Neural progenitor cell (in vitro differentiated cells): ENCODE data around the gene GRID1. TPM values are rescaled to one million over a fixed set of nuclear protein-coding genes. Genes with fewer than 3 reads are reported as not detected.

Experiments
- DNase-seq: peaks from one replicate; pipeline ENCODE4 v3.0.0-alpha.2; 2016; ENCODE audit warnings: low spot score
- H2AFZ ChIP-seq: fragments of 200-600 bp; sonication (generic); replicated peaks from 2 replicates; pipeline ENCODE4 v1.6.1; 2016; ENCODE audit warnings: antibody characterized with exemption
- H3F3A ChIP-seq: fragments of 200-600 bp; sonication (generic); 2 replicates; pipeline ENCODE4 v1.6.1; 2016; ENCODE audit warnings: antibody characterized with exemption, low read depth
- H3K27ac ChIP-seq: fragments of 200-600 bp; sonication (generic); 2 replicates; pipeline ENCODE4 v1.5.1; 2016; ENCODE audit warnings: mild to moderate bottlenecking
- H3K27me3 ChIP-seq: fragments of 200-600 bp; sonication (generic); 2 replicates; pipeline ENCODE4 v1.6.1; 2016; ENCODE audit warnings: mild to moderate bottlenecking, moderate library complexity
- H3K36me3 ChIP-seq: fragments of 200-600 bp; sonication (generic); 2 replicates; pipeline ENCODE4 v1.5.1; 2016
- H3K4me1 ChIP-seq: fragments of 200-600 bp; sonication (generic); 2 replicates; pipeline ENCODE4 v1.6.1; 2016; ENCODE audit warnings: mixed run types
- H3K4me2 ChIP-seq: fragments of 200-600 bp; sonication (generic); 2 replicates; pipeline ENCODE4 v1.6.1; 2016
- H3K4me3 ChIP-seq: fragments of 200-600 bp; sonication (generic); 2 replicates; pipeline ENCODE4 v1.5.1; 2016
- H3K79me2 ChIP-seq: fragments of 200-600 bp; sonication (generic); 2 replicates; pipeline ENCODE4 v1.6.1; 2016; ENCODE audit warnings: low read depth
- H3K9ac ChIP-seq: fragments of 200-600 bp; sonication (generic); 2 replicates; pipeline ENCODE4 v1.6.1; 2016
- H3K9me3 ChIP-seq: fragments of 200-600 bp; sonication (generic); 2 replicates; pipeline ENCODE4 v1.5.1; 2016; ENCODE audit warnings: low read depth
- H4K20me1 ChIP-seq: fragments of 200-600 bp; sonication (generic); 2 replicates; pipeline ENCODE4 v1.6.1; 2016; ENCODE audit warnings: low read depth
- H3K27ac Mint-ChIP-seq: 3 replicates; pipeline ENCODE4 v1.8.0; 2021; ENCODE audit warnings: mixed read lengths
- H3K27me3 Mint-ChIP-seq: 2 replicates; pipeline ENCODE4 v1.8.0; 2022; ENCODE audit warnings: low read depth, mild to moderate bottlenecking, inconsistent platforms, moderate library complexity, mixed read lengths; ENCODE audit not compliant: insufficient read depth
- H3K36me3 Mint-ChIP-seq: 3 replicates; pipeline ENCODE4 v1.8.0; 2021; ENCODE audit warnings: mixed read lengths
- H3K4me1 Mint-ChIP-seq: 3 replicates; pipeline ENCODE4 v1.8.0; 2021; ENCODE audit warnings: mixed read lengths
- H3K4me3 Mint-ChIP-seq: 3 replicates; pipeline ENCODE4 v1.8.0; 2021; ENCODE audit warnings: mild to moderate bottlenecking, moderate library complexity, mixed read lengths
- H3K9me3 Mint-ChIP-seq: 3 replicates; pipeline ENCODE4 v1.8.0; 2020; ENCODE audit warnings: mixed read lengths
- CTCF ChIP-seq: fragments of 200-600 bp; sonication (generic); IDR thresholded peaks from 2 replicates; pipeline ENCODE4 v1.5.1; 2017; ENCODE audit warnings: antibody characterized with exemption, mild to moderate bottlenecking
- EZH2 ChIP-seq: fragments of 200-600 bp; sonication (generic); IDR thresholded peaks from 2 replicates; pipeline ENCODE4 v1.6.1; 2017; ENCODE audit warnings: antibody characterized with exemption, mild to moderate bottlenecking, moderate library complexity
- EZH2phosphoT487 ChIP-seq: fragments of 200-600 bp; sonication (generic); IDR thresholded peaks from 2 replicates; pipeline ENCODE4 v1.6.1; 2017; ENCODE audit warnings: antibody characterized with exemption
- total RNA-seq: library from RNA; depleted of rRNA; stranded (reverse); fragments of >200 nt; gene quantifications from 2 replicates; pipeline ENCODE4 v1.2.3, GENCODE V29; 2015; ENCODE audit warnings: low replicate concordance

Gene GRID1
- total RNA-seq, 1 donor from 2014 or later = not detected

- H3K4me3 ChIP-seq = no peak overlapping the region
- Mint-ChIP-seq H3K27ac (no peak overlapping the region), H3K27me3 (peaks cover 17% of the 10 kb centered on the region), H3K9me3 (peaks cover 4% of the 10 kb centered on the region), H3K4me3 (no peak overlapping the region), H3K36me3 (no peaks in the 10 kb centered on the region), H3K4me1 (peaks cover 28% of the 10 kb centered on the region)
- H3K36me3 ChIP-seq = no peaks in the 10 kb centered on the region
- TF ChIP-seq EZH2phosphoT487 (no peak), CTCF (no peak), EZH2 (no peak)
- no peak overlapping the region for H3K9ac ChIP-seq
- no peak overlapping the region for H3K4me2 ChIP-seq
- peaks cover 9% of the 10 kb centered on the region for H3F3A ChIP-seq
- no peak for DNase-seq
- no peaks in the 10 kb centered on the region for H3K9me3 ChIP-seq
- no peak overlapping the region for H2AFZ ChIP-seq
- peaks cover 67% of the 10 kb centered on the region for H3K27me3 ChIP-seq
- H3K27ac ChIP-seq = no peak overlapping the region
- peaks cover 16% of the 10 kb centered on the region for H3K4me1 ChIP-seq
- no peaks in the 10 kb centered on the region for H3K79me2 ChIP-seq
- H4K20me1 ChIP-seq = no peaks in the 10 kb centered on the region
Observed at GRCh38 chr10:86391986-86392722, 25.6 kb upstream of the GRID1 start.

DNA sequence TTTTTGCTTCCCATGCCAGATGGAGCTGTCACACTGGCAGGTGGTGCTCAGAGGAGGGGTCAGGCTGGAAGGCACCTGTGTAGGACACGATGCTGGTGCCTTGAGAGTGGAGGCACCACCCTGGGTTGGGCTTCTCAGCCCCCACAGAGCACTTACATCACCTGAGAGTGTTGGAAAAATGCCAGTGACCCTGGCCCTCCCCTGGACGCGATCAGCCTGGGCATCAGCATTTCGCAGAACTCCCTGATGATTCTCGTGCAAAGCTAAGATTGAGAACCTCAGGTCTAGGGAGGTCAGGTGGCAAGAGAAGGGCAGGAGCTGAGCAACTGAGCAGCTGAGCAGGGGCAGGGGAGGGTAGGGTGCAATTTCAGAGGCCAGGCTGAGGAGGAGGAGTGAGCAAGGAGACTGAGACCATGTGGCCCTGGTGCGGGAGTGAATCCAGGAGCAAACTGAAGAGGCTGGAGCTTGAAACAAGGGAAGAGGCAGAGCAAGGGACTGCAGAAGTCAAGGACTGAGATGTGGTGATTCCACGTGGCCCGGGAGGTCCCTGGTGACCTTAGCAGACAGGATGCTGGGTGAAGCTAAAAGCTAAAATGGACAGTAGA is 24.7 kb upstream of the GRID1 start:
- H3K27me3 Mint-ChIP-seq = peaks cover 17% of the 10 kb centered on the region
- TF ChIP-seq EZH2phosphoT487 = no peak
- no peak for TF ChIP-seq EZH2
- no peak for TF ChIP-seq CTCF
- no peak overlapping the region for H3K27ac Mint-ChIP-seq
- Histone ChIP-seq H3F3A (peaks cover 10% of the 10 kb centered on the region), H3K79me2 (no peaks in the 10 kb centered on the region), H3K9ac (no peak overlapping the region), H3K36me3 (no peaks in the 10 kb centered on the region), H3K4me3 (no peak overlapping the region), H3K4me2 (no peak overlapping the region), H3K4me1 (peaks cover 16% of the 10 kb centered on the region), H3K27ac (no peak overlapping the region), H3K27me3 (peaks cover 59% of the 10 kb centered on the region), H3K9me3 (no peaks in the 10 kb centered on the region), H4K20me1 (no peaks in the 10 kb centered on the region), H2AFZ (no peak overlapping the region)
- DNase-seq = no peak
- no peak overlapping the region for H3K4me3 Mint-ChIP-seq
- no peaks in the 10 kb centered on the region for H3K36me3 Mint-ChIP-seq
- H3K9me3 Mint-ChIP-seq = peaks cover 4% of the 10 kb centered on the region
- peaks cover 28% of the 10 kb centered on the region for H3K4me1 Mint-ChIP-seq

- Histone ChIP-seq H3K4me3 (no peak overlapping the region), H3K27ac (no peak overlapping the region), H4K20me1 (no peaks in the 10 kb centered on the region), H3K27me3 (peaks cover 54% of the 10 kb centered on the region), H3K9me3 (no peaks in the 10 kb centered on the region), H3K79me2 (no peaks in the 10 kb centered on the region), H3K36me3 (no peaks in the 10 kb centered on the region), H2AFZ (no peak overlapping the region), H3F3A (peaks cover 10% of the 10 kb centered on the region), H3K4me1 (peaks cover 16% of the 10 kb centered on the region), H3K9ac (no peak overlapping the region), H3K4me2 (peak overlapping the region; percentile 86)
- Mint-ChIP-seq H3K4me3 (peak overlapping the region; percentile 54), H3K27ac (no peak overlapping the region), H3K9me3 (peaks cover 4% of the 10 kb centered on the region), H3K4me1 (peaks cover 28% of the 10 kb centered on the region), H3K27me3 (peaks cover 17% of the 10 kb centered on the region), H3K36me3 (no peaks in the 10 kb centered on the region)
- no peak for DNase-seq
- TF ChIP-seq CTCF (no peak), EZH2 (no peak), EZH2phosphoT487 (no peak)
Observed at GRCh38 chr10:86390337-86391120, 23.9 kb upstream of the GRID1 start.
